GM21447 (cell line): ENCODE results near the gene KIF26B.
"Not testable (repeated sequence)": the region's sequence is repeated elsewhere in the genome, so short reads cannot be mapped to it uniquely, and the experiment has no call there.

Experiments
- ATAC-seq: cut with Tn5 transposase; IDR thresholded peaks from one replicate; pipeline ENCODE4 v1.9.1; 2021; ENCODE audit not compliant: unreplicated experiment

The KIF26B gene

DNA sequence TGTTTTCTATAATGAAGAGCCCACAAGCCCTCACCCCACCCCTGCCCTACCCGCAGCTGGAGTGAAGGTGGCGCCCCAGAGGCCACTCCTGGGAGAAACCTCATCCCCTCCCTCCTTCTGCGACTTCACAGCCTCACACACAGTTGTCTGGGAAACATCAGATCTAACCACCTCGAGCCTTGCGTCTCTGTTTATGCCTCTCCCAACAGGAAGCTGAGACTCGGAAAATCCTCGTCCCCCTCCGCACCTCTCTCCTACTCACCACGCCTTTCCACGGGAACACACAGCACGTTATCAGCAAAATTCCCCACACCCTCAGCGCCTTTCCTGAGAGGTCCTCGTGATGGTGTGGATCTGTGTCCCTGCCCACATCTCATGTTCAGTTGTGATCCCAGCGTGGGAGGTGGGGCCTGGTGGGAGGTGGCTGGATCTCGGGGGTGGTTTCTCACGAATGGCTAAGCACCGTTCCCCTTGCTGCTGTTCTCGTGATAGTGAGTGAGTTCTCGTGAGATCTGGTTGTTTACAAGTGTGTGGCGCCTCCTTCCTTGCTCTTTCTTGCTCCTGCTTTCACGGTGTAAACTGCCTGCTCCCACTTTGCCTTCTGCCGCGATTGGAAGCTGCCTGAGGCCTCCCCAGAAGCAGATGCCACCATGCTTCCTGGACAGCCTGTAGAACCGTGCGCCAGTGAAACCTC is 190.6 kb downstream of the KIF26B start:
- no peak for ATAC-seq

DNA sequence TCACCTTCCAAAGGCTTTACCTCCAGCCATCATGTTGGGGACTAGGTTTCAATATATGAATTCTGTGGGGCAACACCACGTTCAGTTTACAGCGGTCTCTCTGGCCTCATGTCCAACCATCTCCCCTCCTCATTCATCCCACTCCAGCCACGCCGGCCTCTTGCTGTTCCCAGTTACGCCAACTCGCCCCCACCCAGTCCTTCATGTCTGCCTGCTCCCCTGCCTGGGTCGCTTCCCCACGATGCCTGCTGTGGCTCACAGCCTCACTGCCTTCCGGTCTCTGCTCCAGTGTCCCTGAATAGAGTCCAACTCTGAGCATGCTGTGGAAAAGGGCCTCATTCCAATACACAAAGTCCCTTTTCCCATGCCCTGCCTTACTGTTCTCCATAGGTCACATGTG is 193.8 kb downstream of the KIF26B start:
- ATAC-seq = no peak

DNA sequence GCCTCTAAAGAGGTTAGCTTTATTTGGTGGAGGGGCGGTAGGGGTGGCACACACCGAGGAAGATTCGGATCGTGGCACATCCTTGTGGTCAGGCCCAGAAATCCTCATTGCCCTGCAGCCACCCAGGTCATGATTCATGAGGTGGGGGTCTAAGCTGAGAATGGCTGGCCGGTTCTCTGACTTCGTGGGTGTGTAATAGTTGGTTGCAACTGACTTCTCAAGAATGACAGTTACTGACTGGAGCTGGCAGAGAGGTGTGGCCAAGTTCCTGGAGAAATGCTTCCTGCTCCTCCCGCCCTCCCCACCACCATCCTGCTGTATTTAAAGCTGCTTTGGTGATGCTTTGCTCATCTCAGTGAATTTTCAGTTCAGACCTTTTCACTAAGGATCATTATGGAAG is 198.6 kb downstream of the KIF26B start:
- no peak for ATAC-seq

DNA sequence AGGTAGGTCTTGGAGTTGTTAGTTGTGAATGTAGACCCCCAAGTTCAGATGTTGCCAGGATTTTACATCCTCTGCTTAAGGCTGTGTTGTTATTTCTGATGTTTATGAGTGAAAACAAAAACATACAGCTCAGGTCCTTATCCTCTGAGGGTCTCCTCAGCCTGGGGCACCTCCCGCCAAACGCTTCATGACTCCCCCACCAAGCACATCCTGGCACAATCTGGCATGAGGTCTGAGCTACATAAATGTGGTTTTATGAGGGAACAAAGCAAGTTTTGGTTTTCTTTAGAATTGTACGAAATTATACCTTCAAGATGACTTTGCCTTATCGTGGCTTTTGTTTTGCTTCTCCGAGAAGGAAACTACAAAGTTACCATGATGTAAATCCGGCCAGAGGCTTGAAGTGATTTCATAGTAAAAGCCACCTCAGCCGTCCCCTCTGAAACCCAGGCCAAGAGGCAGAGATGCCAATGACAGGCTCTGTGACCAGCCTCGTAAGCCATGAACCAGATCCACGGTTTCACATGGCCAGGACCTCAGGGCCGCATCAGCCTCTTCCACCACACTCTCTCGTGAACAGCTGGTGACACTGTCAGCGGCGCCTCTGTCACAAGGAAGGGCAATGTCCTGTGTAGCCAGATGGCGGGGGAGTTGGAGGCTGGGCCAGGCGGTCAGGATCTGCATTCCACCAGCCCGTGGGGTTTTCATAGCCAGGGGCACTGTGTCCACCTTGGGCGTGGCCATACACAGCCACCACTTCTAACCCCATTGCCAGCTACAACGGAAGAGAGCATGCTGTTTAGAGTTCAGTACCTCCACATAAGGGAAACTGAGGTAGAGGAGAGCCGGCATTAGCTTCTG is 199.4 kb downstream of the KIF26B start:
- ATAC-seq = no peak

DNA sequence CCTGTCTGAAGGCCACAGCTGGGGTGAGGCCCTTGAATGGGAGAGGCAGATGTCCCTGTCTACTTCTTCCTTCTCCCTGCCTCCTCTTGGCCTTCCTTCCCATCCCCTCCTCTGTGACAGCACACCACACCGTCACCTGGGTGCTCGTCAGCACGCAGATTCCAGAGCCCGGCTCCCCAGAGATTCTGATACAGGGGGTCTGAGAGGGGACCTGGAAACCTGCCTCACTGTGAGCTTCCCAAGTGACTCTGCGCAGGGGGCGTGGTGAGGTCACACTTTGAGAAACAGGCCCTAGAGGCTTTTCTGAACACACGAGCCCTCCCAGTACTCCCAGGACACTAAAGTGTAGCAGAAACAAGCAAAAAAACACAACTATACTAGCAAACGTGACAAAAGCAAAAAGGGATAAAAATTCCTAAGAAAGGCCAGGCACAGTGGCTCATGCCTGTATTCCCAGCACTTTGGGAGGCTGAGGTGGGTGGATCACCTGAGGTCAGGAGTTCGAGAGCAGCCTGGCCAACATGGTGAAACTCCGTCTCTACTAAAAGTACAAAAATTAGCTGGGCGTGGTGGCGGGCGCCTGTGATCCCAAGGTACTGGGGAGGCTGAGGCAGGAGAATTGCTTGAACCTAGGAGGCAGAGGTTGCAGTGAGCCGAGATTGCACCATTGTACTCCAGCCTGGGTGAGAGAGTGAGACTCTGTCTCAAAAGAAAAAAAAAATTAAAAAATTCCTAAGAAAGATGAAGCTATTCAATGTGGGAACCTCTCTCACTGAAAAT is 201.3 kb downstream of the KIF26B start:
- not testable (repeated sequence) for ATAC-seq

DNA sequence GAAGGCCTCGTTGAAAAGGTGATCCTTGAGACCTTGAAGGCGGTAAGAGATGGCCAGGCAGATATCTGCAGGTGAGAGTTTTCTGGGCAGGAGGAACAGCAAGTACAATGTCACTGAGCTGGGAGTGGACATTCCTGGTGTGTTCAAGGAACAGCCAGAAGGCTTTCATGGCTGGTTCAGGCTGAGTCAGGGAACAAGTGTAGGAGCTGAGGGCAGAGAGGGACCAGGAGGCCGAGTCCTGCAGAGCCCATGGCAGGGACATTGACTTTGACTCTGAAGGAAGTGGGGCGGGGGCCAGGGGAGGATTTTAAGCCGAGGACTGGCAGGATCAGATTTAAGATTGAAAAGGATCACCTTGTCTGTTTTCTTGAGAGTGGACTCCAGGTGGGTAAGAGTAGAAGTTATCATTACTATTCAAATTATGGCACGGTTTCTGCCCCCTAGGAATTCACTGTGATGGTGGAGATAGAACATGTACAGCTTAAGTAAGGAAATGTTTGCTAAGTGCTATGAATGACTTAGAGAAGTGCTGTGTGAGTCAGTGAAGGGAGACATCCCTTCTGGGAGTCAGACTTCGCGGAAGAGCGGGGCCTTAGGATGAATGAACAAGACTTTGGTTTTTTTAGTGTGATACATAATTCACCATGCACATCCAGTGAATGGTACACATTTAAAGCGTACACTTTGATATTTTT is 202.3 kb downstream of the KIF26B start:
- no peak for ATAC-seq

DNA sequence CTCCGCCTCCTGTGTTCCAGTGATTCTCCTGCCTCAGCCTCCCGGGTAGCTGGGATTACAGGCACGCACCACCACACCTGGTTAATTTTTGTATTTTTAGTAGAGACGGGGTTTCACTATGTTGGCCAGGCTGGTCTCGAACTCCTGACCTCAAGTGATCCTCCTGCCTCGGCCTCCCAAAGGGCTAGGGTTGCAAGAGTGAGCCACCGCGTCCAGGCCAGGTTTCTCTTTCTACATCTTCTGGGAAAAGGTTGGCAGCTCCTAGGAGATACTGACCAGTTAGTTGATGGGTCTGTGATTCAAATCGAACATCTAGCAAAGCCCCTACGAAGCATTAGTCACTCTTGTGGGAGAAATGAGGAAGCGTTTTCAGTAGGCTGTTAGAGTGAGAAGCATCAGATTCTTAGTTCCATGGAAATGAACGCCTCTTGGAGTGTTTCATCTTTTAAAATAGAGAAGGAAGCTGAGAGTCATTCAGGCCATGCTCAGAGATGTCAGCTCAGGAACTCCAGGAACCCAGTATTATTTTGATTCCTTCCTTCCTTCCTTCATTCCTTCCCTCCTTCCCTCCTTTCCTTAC is 204.4 kb downstream of the KIF26B start:
- not testable (repeated sequence) for ATAC-seq

DNA sequence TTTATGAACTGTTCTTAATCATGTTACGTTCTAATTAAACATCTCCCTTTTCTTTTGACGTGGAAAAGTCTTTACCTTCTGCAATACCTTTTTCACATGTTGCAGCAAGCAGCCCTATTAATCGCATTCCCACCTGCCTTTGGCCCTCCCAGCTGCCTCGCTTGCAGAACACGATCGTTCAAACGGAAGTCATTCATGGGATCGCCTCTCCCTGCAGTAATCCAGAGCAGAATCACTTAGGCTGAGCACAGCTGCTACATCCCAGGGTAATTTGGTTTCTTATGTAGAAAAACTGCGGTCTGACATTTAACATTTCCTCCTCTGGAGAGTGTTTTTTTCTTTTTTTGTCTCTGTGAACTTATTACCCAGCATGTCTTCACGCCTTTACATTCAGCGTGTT is 206.3 kb downstream of the KIF26B start:
- ATAC-seq = no peak

DNA sequence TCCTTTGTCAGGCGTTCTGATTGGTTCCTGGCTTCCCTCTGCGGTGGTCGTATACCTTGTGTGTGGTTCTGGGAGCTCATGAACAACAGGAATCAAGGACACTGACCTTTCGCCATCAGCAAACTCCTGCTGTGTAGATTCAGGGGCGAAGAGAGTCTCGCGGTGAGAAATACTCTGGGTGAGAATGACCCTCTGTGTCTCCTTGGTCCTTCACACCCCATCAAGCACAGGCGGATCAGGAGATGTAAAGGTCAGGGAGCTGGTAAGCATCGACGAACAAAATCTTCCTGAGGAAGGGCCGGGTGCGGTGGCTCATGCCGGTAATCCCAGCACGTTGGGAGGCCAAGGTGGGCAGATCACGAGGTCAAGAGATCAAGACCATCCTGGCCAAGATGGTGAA is 207.2 kb downstream of the KIF26B start:
- ATAC-seq = no peak

DNA sequence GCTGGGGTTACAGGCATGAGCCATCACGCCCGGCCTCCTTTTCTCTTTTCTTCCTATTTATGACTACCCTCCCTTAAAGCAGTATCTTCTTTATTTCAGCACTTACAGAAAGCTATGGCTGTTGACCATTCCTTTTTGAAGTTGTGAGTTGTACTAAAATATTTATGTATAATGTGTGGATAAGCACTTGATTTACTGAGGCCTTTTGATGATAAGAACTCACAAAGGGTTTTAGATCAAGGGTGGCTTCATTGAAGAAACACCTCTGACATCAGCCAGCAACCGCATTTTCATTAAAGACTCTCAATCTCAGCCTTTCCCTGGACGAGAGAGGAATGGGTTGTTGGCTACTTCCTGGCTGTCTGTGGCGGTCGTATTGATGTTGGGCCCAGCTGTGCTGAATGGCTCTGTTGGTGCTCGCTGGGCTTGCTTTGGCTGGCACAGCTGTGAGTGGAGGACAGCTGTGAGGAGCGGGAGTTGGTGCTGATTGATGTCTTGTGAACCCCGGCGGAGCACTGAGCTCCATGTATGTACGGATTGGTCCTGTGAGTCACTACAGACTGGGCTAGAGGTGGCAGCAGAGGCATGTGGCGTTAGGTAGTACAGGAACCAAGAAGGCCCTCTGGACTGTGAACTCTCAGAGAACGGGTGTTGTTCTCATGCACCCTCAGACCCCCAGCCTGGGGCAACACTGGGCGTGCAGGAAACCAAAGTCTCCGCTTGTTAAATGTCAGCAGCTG is 208.8 kb downstream of the KIF26B start:
- no peak for ATAC-seq

DNA sequence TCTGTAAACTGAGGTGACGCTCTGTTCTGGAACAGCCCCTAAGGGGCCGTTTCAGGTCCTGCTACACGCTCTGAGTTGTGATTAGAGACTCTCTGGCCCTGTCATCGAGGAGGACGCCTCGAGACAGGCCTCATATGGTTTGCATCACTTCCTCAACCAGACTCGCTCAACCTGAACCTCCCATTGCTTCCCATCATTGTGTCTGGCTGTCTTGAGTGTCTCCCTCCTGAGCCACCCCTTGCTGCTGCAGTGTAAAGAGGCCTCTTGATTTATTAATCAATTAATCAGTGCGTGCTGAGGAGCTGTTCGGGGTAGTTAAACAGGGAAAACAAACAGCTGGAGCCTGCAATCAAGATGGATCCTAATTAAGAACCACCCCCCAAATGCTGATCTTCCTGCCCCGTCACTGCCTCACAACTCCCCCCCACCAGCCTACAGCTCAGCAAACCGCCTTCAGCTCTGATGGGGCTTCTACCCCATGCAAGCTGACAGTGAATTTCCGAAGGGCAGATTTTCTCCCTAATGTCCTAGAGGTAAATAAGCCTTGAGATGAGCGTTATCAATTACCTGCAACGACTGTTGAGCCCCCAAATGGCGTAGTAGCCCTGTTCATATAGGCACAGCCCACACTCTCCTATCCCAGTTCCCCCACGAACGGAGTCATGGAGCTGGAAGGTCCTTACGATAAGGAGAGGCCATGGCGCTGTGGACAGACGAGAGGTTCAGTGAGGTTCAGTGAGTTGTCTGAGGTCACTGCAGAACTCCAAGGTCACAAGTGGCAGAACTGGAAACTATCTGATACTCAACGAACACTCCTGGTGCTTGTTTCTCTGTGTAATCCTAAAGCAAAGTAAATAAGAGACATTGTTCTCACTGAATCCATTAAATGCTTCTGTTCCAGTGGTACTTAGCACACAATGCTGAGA is 210.6 kb downstream of the KIF26B start:
- ATAC-seq = no peak

DNA sequence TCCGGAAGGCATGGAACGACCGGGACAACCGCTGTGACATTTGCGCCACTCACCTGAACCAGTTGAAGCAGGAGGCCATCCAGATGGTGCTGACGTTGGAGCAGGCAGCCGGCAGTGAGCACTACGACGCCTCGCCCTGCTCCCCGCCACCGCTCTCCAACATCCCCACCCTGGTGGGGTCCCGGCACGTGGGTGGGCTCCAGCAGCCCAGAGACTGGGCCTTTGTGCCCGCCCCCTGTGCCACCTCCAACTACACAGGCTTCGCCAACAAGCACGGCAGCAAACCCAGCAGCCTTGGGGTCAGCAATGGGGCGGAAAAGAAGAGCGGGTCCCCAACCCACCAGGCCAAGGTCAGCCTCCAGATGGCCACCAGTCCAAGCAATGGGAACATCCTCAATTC is 212.1 kb downstream of the KIF26B start:
- no peak for ATAC-seq

DNA sequence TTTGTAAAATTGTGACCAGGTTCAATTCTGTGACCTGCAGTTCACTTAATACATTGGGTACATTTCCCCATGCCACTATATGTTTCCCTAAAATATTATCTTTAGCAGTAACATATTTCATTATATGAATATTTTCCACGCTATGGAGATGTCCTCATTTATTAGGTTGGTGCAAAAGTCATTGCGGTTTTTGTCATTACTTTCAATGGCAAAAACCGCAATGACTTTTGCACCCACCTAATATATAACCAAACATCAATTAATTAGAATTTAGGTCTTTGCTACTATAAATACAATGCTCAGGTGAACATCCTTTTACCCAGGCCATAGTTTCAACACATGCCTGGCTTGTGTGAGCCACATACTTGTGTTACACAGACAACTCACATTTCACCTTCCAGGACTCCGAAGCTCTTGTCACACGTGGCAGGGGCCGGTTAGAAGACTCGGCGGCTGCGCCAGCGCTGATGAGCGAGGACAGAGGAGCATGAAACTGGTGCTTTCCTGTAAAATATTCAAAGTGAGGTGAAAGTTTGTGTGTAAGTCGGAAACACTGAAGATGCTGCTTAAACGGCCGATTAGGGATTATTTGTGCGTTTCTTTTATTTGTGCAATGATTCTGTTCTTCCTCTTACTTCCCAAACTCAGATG is 215.5 kb downstream of the KIF26B start:
- ATAC-seq = no peak

DNA sequence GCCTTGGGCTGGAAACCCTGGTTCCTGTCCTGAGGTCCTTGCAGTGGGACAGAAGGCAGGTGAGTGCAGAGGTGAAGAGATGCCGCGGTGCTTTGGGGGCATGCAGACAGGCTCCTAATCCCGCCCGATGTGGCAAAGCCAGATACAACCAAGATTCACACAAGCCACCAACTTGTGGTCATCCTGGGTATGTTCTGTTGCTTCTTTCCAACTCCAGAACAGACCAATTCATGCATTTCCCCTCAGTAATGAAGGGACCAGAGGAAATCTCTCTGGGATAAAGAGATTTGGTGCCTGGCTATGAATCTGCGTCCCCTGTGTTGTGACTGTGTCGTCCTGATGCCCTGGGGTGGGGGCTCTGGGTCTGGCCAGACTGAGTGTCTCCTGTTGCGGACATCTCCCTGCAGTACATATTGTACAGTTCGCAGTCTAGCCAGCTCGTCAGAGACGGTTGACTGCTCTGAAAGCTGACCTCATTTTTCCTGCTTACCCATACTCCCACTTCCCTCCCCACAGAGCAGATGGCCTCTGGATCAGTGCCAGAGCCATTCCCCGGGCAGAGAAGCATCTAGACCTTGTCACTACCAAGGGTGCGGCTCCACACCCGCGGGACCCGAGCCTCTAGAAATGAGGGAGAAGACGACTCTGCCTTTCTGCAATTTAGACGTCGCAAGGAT is 216.3 kb downstream of the KIF26B start:
- no peak for ATAC-seq

DNA sequence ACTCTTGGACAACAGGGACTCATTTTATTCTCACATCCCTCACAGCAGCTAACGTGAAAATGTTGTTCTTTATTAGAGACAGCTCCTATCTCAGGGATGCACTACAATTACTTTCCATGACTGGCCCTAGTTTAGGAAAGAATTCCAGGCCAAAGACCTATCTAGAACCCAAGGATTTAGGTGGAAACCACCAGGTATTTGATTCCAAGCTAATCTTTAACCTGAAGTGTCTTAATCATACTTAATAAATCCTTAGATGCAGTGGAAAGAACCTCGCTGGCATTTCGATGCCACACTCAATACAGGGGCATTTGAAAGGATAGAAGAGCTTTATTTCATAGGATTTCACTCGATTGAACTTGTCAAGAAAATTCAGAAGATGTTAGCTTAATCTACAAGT is 218.3 kb downstream of the KIF26B start:
- no peak for ATAC-seq

DNA sequence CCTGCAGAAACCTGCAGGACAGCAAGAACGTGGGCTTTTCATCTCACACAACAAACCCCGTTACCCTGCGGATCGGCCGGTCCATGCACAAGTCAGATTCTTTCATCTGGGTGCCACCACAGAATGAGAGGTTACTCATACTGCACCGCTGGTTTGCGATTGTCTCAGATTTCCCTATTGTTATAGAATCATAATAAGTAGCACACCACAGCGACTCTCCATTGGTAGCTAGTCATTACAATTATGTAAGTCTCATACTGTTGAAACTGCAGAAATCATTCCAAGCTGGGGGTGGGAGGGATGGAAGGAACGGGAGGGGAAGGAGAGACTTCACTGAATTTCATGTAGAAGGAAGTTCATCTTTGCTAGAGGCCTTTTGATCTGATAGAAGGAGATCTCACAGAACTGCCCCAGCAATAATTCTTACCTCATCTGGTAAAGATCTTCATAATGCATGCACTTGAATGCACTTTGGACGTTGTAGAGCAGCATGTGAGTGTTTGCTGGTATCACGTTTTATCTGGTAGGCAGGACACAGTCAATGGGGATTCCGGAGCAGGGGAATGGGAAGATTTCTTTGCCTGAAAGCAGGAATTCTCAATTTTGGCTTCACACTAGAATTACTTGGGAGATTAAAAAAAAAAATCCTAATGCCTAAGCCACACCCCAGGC is 221.1 kb downstream of the KIF26B start:
- no peak for ATAC-seq

DNA sequence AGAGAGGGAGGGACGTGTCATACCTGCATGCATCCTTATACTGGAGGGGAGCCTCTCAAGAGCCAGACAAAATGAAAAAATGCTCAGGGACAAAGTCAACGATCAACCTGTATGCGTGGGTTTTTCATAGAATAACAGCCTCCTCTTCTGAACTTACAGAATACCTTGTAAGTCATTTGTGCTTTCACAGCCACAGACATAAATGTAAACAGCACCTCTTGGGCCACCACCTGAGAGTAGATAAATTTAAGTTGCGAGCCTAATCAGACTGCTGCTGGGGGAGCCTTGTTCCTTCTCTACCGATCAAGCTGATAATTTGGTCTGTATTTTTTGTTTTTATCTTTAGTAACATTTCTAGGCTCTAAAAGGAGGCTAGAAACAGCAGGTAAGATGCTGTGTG is 223.1 kb downstream of the KIF26B start:
- no peak for ATAC-seq
